BJ (cell line): ENCODE data around the gene PCDHGA5. TPM values are rescaled to one million over a fixed set of nuclear protein-coding genes. Genes with fewer than 3 reads are reported as not detected.
A peak's percentile ranks its signal among the peaks of the same experiment; 100 is the strongest.
"Not testable (repeated sequence)": the region's sequence is repeated elsewhere in the genome, so short reads cannot be mapped to it uniquely, and the experiment has no call there.

Source experiments
- CTCF ChIA-PET: fragments of 350-600 bp; formaldehyde crosslinking; extraction: SDS; loops from one replicate; lab custom pipeline; 2021; ENCODE audit warnings: antibody characterized with exemption, inconsistent platforms; lab: Yijun Ruan, JAX
- POLR2A ChIA-PET: fragments of 300-600 bp; sonication (Branson Sonifier 250); formaldehyde crosslinking; extraction: SDS; loops from one replicate; lab custom pipeline; 2021; ENCODE audit warnings: antibody characterized with exemption; lab: Charles Lee
- DNase-seq: peaks from one replicate; pipeline ENCODE4 v3.0.0-alpha.2; 2011; ENCODE audit warnings: low read depth
- H3K27me3 ChIP-seq: 2 replicates; pipeline ENCODE4 v1.6.0; 2011; ENCODE audit warnings: low read length; ENCODE audit not compliant: control insufficient read depth, insufficient read depth
- H3K36me3 ChIP-seq: 2 replicates; pipeline ENCODE4 v1.5.1; 2011; ENCODE audit warnings: low read length; ENCODE audit not compliant: control insufficient read depth, insufficient read depth
- H3K4me3 ChIP-seq: 2 replicates; pipeline ENCODE4 v1.5.1; 2011; ENCODE audit warnings: low read depth, mild to moderate bottlenecking, control low read depth, low read length
- CTCF ChIP-seq: IDR thresholded peaks from 2 replicates; pipeline ENCODE4 v1.5.1; 2011; ENCODE audit warnings: low read depth, mild to moderate bottlenecking, control low read depth, inconsistent platforms, low read length, moderate library complexity; ENCODE audit not compliant: insufficient read depth
- polyA plus RNA-seq: library from polyadenylated mRNA; depleted of rRNA; stranded (reverse); fragments of >200 nt; gene quantifications from 2 replicates; pipeline ENCODE4 v1.2.3, GENCODE V29; 2011

The PCDHGA5 gene
- polyA plus RNA-seq, 1 experiment: 1.6 TPM

- CTCF ChIA-PET: interaction anchor here (0.6 to 2.1 kb wide), 13 partner anchors 9 to 161 kb away, joined by 3 to 11 read pairs (median 4); partner anchors contain the start of genes PCDHGA11, PCDHGA2, PCDHGA6 and PCDHGB3
- DNase-seq, H3K36me3 ChIP-seq, POLR2A ChIA-PET, H3K27me3 ChIP-seq: not testable (repeated sequence)
- peak within 1 kb of the TSS; percentile 26 for H3K4me3 ChIP-seq
- TF ChIP-seq CTCF: peak; percentile 61
Measured at GRCh38 chr5:141407790-141408505, 44.0 kb downstream of the PCDHGA5 start, which contains the start of gene PCDHGB6. TSS of gene PCDHGB6 (plus strand) at chr5:141408021. CDS start at chr5:141408203, 182 bp downstream.

- ChIA-PET CTCF (interaction anchor here (4.3 kb wide), 1 partner anchor 149 kb away, joined by 73 read pairs; no protein-coding TSS in a partner anchor), POLR2A (no interaction called here)
- no peak for TF ChIP-seq CTCF
Measured at GRCh38 chr5:141409598-141410306, 45.8 kb downstream of the PCDHGA5 start.

GRCh38 chr5:141411575-141411974, 47.6 kb downstream of the PCDHGA5 start:
- Histone ChIP-seq H3K27me3 (no peaks in the 10 kb centered on the region), H3K36me3 (no peaks in the 10 kb centered on the region; the same call in 1 of the 2 replicates), H3K4me3 (no peak overlapping the region)
- no peak for DNase-seq
- ChIA-PET CTCF (interaction anchor here (2.1 to 4.3 kb wide), 3 partner anchors 20 to 147 kb away, joined by 6 to 73 read pairs (median 19); partner anchors contain the start of gene PCDHGA8), POLR2A (no interaction called here)
- TF ChIP-seq CTCF: no peak

More at GRCh38 chr5:141409598-141410306, 45.8 kb downstream of the PCDHGA5 start:
- DNase-seq: no peak
- no peak overlapping the region for H3K4me3 ChIP-seq
- no peaks in the 10 kb centered on the region for H3K27me3 ChIP-seq
- H3K36me3 ChIP-seq: no peaks in the 10 kb centered on the region; the same call in 1 of the 2 replicates

- no peaks in the 10 kb centered on the region for H3K36me3 ChIP-seq
- peak; percentile 67 for TF ChIP-seq CTCF
- H3K27me3 ChIP-seq: no peaks in the 10 kb centered on the region
- no peak for DNase-seq
- peak within 1 kb of the TSS; percentile 33 for H3K4me3 ChIP-seq
- CTCF ChIA-PET: interaction anchor here (0.6 to 4.3 kb wide), 29 partner anchors 8 to 190 kb away, joined by 3 to 73 read pairs (median 4); partner anchors contain the start of genes PCDHB14, PCDHGA1, PCDHGA11 and PCDHGA2
- POLR2A ChIA-PET: no interaction called here
Measured at GRCh38 chr5:141412854-141413539, 49.0 kb downstream of the PCDHGA5 start, which contains the start of gene PCDHGA10. TSS of gene PCDHGA10 (plus strand) at chr5:141412987. CDS start at chr5:141413176, 189 bp downstream.
